NCI-H526 (cell line): Measurements from ENCODE around the gene TSPAN18.

Experiments used
- DNase-seq, 2 experiments: peaks; one replicate each; lab custom pipeline; 2025; lab: John Stamatoyannopoulos, UW

The TSPAN18 gene

GRCh38 chr11:44942029-44942955 is 215.5 kb downstream of the TSPAN18 start:
- no peak for DNase-seq

GRCh38 chr11:44943118-44943517 is 216.4 kb downstream of the TSPAN18 start:
- peak in 1 of 2 experiments; percentile 40 for DNase-seq

GRCh38 chr11:44943696-44944095 is 216.9 kb downstream of the TSPAN18 start:
- no peak for DNase-seq

GRCh38 chr11:44944181-44944852 is 217.6 kb downstream of the TSPAN18 start:
- no peak for DNase-seq

GRCh38 chr11:44944853-44945235 is 218.1 kb downstream of the TSPAN18 start:
- no peak for DNase-seq

GRCh38 chr11:44945666-44946065 is 218.9 kb downstream of the TSPAN18 start:
- no peak for DNase-seq

GRCh38 chr11:44946263-44946662 is 219.5 kb downstream of the TSPAN18 start:
- no peak for DNase-seq

- DNase-seq = no peak
Observed at GRCh38 chr11:44947114-44947513, 220.4 kb downstream of the TSPAN18 start.

GRCh38 chr11:44948155-44948554 is 221.4 kb downstream of the TSPAN18 start:
- no peak for DNase-seq

- peak in 1 of 2 experiments; percentile 66 for DNase-seq
Observed at GRCh38 chr11:44949160-44950030, 222.6 kb downstream of the TSPAN18 start.

GRCh38 chr11:44950031-44950624 is 223.4 kb downstream of the TSPAN18 start:
- DNase-seq = peak in 1 of 2 experiments; percentile 66

GRCh38 chr11:44950625-44951476 is 224.1 kb downstream of the TSPAN18 start, which contains the start of gene TP53I11:
Gene TP53I11, minus strand, starts transcription at chr11:44950883. Its CDS starts 12,548 bp downstream, at chr11:44938335.
- DNase-seq = peak in 1 of 2 experiments; percentile 81

GRCh38 chr11:44952082-44952481 is 225.3 kb downstream of the TSPAN18 start:
- DNase-seq = no peak

- DNase-seq = no peak
Observed at GRCh38 chr11:44952500-44953260, 225.9 kb downstream of the TSPAN18 start.

GRCh38 chr11:44954051-44954906 is 227.5 kb downstream of the TSPAN18 start:
- no peak for DNase-seq

GRCh38 chr11:44955015-44955738 is 228.4 kb downstream of the TSPAN18 start:
- DNase-seq = no peak

- DNase-seq = peak in 1 of 2 experiments; percentile 78
Observed at GRCh38 chr11:44957040-44957515, 230.3 kb downstream of the TSPAN18 start.
